HUDEP-2 (cell line): Measurements from ENCODE around the gene PROM1.

Experiments used
- DNase-seq, 76 experiments: peaks; one replicate each; lab custom pipeline; 2025; ENCODE audit not compliant: unreplicated experiment in 76 of 76; lab: John Stamatoyannopoulos, UW

PROM1 gene

DNA sequence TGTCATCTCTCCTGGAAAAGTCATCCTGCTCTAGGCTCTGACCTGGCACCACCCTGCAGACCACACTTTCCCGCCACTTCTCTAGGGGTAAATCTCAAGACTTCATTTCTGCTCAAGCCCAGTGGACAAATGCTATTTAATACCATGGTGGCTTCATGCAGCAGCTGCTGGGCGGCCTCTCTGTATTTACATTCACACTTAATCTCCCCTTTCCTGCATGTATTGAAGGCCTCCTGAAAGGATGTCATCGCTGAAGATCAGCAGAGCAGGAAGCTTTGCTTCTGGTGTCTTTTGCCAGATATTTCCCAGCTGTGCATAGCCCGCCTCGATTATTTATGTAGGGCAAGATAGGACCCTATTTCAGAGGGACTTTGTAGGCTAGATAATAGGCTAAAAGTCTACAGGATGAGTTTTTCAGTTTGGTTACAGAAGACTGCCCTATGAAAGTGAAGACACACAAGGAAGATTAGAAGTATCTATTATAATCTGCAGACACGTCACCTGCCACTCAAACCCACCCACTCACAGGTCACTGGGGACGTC, 17.2 kb downstream of the PROM1 start:
- no peak for DNase-seq

- no peak for DNase-seq
Observed at GRCh38 chr4:16065066-16065465, 18.8 kb downstream of the PROM1 start.

DNA sequence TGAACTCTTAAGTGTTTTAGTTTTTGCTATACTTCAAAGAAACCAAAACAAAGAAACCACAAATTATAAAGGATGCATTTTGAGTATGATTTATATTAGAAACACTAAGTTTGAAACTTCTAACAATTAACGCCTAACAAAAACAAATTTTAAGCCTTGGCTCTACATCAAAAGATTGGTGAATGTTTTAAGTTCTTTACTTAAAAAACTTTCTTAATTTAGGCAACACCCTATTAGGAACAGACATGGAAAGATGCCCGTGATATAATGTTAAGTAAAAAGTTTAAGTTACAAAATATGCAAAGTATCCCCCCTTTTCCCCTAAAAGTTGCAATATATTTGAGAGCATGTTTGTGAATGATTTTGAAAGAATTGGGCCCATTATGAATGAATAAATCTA, 21.2 kb downstream of the PROM1 start:
- no peak for DNase-seq

GRCh38 chr4:16056681-16057385, 27.0 kb downstream of the PROM1 start:
- no peak for DNase-seq

DNA sequence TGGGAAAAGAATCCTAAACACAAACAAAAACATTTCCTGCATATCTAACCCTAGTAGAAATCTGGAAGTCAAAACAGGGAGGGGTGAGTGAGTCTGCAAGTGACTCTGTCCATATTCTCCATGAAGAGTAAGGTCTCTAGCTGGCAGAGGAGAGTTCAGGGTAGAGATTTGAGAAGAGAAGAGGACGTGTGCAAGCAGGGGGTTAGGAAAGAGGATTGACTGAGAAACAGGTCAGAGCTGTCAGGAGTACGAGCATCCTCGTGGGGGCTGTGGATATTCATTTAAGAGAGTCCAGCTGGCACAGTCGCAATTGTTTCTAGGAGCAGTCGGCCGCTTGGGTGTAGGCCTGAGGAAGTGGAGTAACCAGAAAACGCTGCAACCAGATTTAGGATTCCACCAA, 27.9 kb downstream of the PROM1 start:
- no peak for DNase-seq

GRCh38 chr4:16055471-16055870, 28.4 kb downstream of the PROM1 start:
- DNase-seq = no peak

DNA sequence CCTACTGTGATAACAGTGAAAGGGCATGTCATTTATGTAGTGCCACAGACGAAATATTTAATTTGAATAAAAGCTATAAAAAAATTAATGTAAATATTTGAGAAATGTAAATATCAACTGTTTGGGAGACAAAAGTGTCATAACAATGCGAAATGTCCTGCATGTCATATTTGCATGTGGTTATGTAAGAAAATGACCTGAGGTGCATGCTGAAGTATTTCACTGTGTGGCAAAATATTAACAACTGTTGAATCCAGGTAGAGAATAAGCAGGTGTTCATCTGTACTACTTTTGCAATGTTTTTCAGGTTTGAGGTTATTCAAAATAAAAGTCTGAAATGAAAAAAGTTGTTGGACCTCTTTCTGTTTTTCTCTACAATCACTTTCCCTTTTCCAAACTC, 30.9 kb downstream of the PROM1 start:
- DNase-seq = no peak

DNA sequence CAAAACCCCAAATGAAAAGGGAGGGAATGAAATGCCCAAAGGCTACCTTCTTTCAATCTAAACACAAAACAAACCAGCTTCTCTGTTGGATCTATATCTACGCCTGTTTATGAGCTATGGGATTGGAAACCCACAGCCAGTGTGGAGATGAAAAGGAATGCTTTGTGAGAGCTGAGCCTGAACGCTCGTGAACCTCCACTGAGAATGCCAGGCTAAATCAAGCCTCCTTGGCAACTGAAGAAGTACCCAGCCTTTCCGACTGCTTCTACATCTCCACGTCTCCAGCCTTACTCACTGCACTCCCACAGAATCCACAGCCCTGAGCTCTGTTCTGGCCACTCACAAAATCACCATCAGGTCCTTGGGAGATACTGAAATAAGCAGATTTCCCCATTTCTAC, 31.8 kb downstream of the PROM1 start:
- no peak for DNase-seq

DNA sequence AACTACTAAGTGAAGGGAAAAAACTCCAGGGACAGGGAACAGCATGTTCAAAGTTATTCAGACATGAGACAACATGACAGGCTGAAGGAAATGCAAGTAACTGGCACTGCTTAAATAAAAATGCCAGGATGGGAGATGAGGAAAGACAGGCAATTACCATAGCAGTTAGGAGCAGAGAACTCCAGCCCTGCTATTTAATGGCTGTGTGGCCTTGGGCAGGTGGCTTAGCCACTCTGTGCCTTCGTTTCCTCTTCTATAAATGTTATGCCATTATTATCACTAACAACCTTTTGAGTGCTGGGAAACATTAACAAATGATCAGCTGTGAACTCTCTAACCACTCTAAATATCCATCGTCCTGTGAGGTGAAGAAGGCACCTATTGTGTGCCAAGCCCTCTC, 32.7 kb downstream of the PROM1 start:
- DNase-seq = no peak

GRCh38 chr4:16050669-16051068, 33.2 kb downstream of the PROM1 start:
- no peak for DNase-seq

DNA sequence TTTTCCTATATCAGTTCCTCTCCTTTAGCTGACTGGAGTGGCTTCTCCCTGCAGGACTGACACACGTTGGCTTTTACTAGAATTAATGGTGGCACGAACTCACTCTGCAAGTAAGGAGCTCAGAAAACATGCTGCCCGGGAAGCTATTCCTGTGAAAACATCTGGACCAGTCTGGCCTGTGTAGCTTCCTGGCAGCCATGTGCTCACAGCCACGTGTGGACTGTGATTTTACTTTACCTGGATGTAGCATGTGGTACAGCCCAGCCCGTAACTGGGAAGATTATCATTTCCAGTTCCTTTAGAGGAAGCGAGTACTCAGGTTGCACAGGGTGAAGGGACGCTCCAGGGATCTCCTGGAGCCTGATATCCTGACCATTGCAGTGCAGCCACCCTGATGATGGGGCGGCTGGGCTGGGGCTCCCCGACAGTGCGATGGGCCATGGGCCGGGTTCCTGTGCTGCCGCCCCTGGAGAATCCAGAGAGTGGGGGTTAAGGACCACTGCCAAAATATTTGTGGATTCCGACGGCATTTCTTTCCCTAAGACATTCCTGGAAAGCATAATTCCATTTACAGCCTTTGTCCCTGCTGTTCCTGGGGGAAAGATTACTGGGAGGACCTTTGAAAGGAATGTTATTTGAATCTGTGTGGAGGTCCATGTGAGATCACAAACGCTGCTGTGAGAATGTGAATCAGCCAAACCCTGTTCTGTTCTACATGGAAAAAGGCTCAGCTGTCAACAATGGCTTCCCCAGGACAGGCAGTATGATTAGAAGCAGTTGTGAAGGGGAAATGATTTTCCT, 35.0 kb downstream of the PROM1 start:
- DNase-seq = no peak

DNA sequence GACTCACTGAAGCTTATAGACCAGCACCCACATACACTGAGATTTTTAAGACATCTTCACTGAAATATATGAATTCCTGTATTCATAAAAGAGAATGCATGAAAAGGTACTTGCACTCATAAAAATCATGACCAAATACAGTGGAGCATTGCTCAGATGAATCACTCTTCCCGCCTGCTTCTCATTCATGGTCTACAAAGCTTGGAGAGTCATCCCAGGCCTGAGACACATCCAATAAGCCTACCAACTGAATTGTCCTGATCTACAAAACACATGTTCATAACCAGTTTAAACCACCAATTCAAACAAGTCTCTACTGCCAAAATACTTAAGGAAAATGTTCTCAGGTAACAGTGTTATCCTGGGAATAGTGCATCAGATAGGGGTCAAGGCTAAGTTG, 38.1 kb downstream of the PROM1 start:
- no peak for DNase-seq

DNA sequence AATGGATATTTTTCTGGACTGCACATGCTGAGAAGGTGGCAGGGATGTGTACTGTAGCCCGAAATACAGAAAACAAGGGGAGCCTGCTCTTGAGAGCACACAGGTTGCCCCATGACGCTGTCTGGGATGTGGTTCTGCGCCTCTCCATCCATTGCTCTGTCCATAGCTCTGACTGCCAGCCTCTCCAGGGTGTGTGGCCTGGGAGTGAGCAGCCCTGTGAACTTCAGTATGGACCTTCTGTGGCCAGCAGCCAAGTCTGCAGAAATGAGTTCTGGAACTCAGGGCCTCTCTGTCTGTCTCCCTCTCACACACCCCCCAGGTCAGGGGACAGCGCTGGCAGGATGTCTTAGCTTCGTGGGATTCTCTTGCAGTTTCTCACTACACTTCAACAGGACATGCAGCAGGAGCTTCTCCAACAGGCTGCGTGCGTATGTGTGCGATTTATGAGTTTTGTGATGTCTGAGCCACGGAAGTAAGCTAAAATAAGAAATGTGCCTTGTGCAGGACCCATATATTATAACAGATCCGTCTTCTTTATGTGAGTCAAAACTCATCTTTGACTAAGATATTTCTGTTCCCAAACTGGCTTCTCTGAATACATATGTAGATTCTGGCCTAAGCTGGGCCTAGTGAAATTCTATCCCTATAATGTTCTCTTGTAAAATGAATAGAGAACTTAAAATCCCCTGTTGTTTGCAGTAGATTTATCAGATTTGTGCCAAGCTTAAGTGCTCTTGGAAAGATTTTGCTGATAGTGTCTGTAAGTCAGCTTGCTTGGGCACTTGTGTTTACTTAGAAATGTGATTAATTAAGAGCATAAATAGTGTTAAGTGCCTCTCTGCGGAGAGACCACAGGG, 40.0 kb downstream of the PROM1 start:
- DNase-seq = no peak

- no peak for DNase-seq
Observed at GRCh38 chr4:16039139-16039538, 44.7 kb downstream of the PROM1 start.

DNA sequence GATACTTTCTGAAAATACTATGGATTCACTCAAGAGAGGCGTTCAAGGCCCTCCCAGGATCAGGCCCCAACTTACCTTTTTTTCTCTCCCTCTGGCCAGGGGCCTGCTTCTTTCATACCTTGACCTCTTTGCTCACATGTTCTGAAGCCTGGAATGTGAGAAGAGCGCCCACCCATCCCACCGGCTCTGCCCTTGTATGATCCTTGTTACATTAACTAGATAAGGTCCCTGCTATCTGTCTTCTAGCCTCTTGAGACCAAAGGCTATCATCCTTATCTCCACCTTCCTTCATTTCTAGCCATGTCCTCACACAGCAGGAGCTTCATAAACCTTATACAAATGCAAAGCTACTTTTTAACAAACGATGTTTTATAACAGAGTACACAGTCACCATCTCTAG, 45.9 kb downstream of the PROM1 start:
- no peak for DNase-seq

GRCh38 chr4:16035843-16036242, 48.0 kb downstream of the PROM1 start:
- DNase-seq = no peak

DNA sequence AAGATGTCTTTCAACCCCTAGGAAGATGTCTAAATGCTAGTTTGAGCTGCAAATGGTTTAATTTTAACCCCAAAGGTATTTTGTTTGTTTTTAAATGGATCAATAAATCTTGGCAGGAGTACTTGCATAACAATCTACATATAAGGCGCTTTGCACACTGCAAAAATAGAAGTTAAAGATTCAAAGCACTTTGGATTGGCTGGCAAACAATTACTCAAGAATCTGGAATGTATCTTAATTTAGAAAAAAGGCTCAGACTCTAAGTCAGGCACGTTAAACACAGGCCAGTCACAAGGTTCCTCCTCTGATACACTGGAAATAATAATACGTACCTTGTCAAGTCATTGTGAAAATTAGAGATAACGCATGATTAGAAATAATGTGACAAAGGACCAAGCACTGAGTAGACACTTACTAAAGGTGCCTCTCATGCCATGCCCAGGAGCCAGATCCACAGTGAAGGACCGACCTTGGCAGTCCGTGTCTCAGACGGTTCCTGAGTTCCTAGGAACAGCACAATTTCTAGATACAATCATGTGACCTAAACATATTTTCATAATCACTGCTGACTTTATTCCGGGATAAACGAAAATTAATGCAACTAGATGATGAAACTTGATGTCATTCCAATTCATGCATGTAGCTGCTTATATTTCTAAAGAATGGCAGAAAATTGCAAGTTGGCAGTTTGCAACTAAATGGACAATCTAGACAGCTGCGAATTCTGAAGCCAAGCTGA, 49.6 kb downstream of the PROM1 start:
- DNase-seq = no peak

- DNase-seq = no peak
Observed at GRCh38 chr4:16032396-16032770, 51.4 kb downstream of the PROM1 start.

GRCh38 chr4:16031546-16032395, 52.1 kb downstream of the PROM1 start:
- DNase-seq = no peak

GRCh38 chr4:16029886-16030285, 53.9 kb downstream of the PROM1 start:
- no peak for DNase-seq
